RPMI8226 (cell line): ENCODE data around the gene CYB561D1.
"Not testable (repeated sequence)": the region's sequence is repeated elsewhere in the genome, so short reads cannot be mapped to it uniquely, and the experiment has no call there.

ENCODE experiments used
- DNase-seq: peaks from one replicate; pipeline ENCODE4 v3.0.0-alpha.2; 2015

Gene CYB561D1

DNA sequence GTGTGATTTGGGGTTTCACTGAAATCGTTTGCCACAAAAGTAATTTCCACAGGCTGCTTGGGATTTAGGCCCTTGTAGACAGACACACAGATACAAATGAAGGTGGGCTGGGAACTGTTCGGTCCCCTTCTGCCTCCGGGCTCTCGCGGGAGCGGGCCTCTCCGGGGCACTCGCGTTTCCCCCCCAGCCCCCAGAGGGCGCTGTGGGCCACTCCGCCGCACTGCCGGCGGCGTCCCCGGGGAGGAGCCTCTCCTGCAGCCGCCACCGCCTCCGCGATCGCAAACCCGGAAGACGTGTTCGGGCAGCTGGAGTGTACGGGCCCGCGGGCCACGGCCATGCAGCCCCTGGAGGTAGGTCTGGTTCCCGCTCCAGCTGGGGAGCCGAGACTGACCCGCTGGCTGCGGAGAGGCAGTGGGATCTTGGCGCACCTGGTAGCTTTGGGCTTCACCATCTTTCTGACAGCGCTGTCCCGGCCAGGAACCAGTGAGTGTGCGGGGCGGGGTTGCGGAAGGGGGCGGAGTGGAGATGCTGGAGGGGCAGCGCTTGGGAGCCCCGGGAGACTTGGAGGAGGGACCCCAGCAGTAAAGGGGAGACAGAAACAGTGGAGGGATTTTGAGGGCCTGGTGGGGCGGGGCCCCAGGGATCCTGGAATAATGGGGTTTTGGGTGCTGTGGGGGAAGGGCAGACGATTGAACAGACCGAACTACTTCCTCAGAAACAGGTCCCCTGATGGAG is at the start of gene CYB561D1:
TSS of gene CYB561D1 (plus strand) at position 290 of the 735 bp plus-strand sequence. CDS start at position 336, 46 bp downstream.
- DNase-seq = peak; percentile 86

GRCh38 chr1:109444346-109444745 is 49.5 kb upstream of the CYB561D1 start:
- no peak for DNase-seq

- not testable (repeated sequence) for DNase-seq
These were observed 47.8 kb upstream of the CYB561D1 start for GRCh38 chr1:109445949-109446695.

- no peak for DNase-seq
These were observed 46.4 kb upstream of the CYB561D1 start for GRCh38 chr1:109447524-109447923.

- no peak for DNase-seq
These were observed 39.3 kb upstream of the CYB561D1 start for GRCh38 chr1:109454497-109455133.

GRCh38 chr1:109457819-109458218 is 36.1 kb upstream of the CYB561D1 start:
- no peak for DNase-seq

- no peak for DNase-seq
These were observed 27.8 kb upstream of the CYB561D1 start for GRCh38 chr1:109466125-109466451.

- no peak for DNase-seq
These were observed 27.2 kb upstream of the CYB561D1 start, which contains the start of gene SYPL2 for GRCh38 chr1:109466452-109467300. Gene SYPL2, plus strand, starts transcription at chr1:109466546. Its CDS starts 298 bp downstream, at chr1:109466844.

GRCh38 chr1:109467301-109467777 is 26.6 kb upstream of the CYB561D1 start:
- no peak for DNase-seq

DNA sequence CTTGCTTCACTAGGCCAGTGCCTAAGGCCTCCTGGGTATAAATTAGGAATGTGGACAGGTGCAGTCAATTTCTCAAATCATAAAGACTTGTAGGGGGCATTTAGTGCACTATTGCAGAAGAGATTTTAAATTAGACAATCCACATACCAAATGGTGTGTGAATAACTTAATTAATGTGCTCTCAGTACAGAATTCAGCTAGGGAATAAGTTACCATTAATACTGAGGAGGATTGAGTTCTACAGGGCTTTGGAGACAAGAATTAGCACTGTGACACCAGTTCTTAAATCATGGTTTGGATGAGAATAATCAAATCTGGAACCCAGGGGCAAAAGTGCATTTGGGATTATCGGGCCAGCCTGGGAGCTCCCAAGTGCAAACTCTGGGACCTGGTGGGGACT is 25.8 kb upstream of the CYB561D1 start:
- no peak for DNase-seq

- no peak for DNase-seq
These were observed 25.0 kb upstream of the CYB561D1 start for GRCh38 chr1:109468903-109469302.

DNA sequence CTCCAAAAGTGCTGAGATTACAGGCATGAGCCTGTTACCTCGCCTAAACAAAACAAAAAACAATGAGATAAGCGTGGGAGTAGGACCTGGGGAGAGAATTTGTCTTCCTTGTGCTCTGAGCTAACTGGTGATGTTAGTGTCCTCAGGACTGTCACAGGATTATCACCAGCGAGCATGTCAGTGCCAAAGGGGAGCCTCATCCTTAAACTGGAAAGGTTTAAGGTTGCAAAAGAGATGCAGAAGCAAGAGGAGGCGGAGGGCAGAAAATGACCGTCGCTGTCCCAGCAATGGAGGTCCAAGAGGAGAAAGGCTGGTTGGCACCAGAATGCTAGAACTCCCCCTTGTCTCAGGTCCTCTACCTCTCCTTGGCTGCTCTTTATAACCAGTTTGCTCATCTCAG is 23.6 kb upstream of the CYB561D1 start:
- DNase-seq = no peak

- DNase-seq = no peak
These were observed 21.1 kb upstream of the CYB561D1 start for GRCh38 chr1:109472779-109473178.

DNA sequence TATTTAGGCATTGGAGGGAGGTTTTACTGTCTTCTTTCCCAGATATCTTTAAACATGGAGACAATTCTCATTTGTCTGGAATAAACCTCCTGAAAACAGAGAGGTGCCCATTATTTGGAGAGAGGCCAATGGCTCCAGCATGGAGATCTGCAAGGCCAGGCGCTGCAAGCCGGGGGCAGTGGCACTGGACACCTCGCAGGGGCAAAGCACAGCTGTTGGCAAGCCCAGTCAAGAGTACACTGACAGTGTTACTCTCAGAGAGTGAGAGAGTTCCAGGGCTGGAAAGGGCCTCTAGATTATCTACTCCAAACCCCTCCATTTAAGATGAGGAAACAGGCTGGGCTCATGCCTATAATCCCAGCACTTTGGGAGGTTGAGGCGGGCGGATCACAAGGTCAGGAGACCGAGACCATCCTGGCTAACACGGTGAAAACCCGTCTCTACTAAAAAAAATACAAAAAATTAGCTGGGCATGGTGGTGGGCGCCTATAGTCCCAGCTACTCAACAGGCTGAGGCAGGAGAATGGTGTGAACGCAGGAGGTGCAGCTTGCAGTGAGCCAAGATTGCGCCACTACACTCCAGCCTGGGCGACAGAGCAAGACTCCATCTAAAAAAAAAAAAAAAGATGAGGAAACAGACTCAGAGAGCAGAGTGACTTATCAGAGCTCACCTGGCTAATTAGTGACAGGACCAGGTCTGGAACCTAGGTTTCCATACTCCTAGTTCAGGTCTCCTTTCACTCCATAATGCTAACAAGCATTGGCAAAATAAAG is 20.4 kb upstream of the CYB561D1 start:
- not testable (repeated sequence) for DNase-seq

DNA sequence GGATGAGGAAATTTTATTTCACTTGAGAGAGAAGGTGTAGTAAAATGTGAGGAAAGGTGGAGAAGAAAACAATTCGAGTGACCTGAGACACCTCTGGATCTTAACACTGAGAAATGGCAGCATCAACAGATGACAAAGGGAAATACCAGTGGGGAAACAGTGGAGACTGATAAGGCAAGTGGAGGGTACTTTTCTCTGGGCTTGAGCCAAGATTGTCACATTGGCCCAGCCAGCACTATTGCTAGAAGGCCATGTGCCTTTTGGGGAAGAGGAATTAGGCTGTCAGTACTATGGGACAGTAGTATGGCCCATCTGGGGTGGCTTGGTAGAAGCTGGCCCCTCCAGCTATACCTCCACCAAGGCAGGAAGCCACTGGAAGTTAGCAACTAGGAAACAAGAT is 19.2 kb upstream of the CYB561D1 start:
- no peak for DNase-seq

GRCh38 chr1:109475261-109475660 is 18.6 kb upstream of the CYB561D1 start:
- no peak for DNase-seq

DNA sequence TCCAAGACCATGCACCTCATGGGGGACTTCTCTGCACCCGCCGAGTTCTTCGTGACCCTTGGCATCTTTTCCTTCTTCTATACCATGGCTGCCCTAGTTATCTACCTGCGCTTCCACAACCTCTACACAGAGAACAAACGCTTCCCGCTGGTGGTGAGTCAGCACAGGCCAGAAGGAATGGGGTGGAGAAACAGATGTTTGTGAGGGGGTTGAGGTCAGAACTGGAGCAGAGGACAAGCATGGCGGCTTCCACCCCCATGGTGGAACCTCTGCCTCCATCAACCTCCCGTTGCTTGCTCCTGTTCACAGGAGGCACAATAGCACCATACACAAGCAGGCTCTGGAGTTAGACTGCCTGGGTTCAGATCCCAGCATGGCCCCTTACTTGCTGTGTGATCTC is 17.1 kb upstream of the CYB561D1 start:
- no peak for DNase-seq

DNA sequence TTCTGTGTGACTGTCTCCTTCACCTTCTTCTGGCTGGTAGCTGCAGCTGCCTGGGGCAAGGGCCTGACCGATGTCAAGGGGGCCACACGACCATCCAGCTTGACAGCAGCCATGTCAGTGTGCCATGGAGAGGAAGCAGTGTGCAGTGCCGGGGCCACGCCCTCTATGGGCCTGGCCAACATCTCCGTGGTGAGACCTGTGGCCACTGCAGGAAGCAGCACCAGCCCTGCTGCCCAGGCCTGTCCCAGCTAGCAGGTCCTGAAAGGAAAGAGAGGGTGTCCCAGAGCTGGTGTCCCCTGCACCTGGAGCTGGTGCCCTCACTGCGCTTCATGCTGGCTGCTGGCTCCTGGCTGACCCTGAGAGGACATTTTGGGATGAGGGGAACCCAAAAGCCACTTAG is 16.1 kb upstream of the CYB561D1 start:
- DNase-seq = no peak

DNA sequence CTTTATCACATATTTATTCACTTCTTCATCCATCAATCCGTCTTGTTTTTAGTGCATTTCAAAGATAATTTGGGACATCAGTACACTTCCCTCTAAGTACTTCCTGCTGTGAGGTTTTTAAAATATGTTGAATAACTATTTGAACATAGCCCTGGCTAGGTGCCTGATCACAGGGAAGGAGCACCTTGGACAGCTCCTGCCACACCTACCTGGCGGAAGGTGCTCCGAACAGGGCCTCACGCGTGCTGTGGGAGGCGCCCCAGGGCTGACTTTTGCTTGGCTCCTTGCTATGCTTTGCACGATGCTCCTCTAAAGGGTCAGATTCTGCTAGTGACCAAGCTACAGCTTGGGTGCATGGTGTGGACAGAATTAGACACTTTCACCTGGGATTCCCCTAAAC is 15.1 kb upstream of the CYB561D1 start:
- DNase-seq = peak; percentile 67

GRCh38 chr1:109479311-109479710 is 14.6 kb upstream of the CYB561D1 start:
- DNase-seq = no peak

DNA sequence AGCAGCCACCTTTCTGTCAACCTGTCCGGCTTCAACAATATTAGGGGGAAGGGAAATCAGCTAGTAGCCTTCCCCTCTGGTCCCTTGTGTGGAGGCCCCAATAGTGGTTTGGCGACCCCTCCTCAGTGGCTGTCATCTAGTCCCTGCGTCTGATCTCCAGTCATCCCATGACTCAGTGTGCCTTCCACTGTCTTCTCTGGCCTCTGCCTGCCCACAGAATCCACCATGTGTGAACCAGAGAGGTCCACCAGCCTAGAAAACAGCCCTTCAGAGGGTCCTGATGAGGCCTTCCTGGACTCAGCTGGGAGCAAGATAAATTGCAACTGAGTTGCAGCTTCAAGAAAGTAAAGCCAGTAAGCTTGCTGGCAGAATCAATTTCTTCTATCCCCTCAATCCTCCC is 14.0 kb upstream of the CYB561D1 start:
- no peak for DNase-seq

DNA sequence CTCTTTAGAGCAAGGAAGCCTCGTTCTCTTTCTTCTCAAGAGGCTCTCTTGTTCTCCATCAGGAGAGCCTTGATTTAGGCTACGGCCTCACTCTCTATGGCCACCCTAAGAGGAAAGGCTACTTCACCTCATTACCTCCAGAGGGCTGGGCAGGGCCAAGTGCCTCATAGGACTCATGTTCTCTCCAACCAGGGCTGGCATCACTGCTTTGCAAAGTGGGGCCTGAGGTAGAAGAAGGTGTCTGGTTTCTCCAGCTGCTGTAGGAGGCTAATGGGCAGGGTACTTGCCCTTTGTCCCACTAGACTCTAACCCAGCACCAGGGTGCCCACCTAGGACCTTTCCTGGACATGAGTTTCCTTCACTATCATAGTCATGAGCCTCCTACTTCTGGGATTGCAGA is 12.2 kb upstream of the CYB561D1 start:
- no peak for DNase-seq
